Ishikawa (cell line): ENCODE data around the gene GMEB2.

Experiments
- CEBPB ChIP-seq: IDR thresholded peaks from 2 replicates; pipeline ENCODE4 v1.6.1; 2012
- CREB1 ChIP-seq: IDR thresholded peaks from 2 replicates; pipeline ENCODE4 v1.6.1; 2012; ENCODE audit warnings: low read depth
- EGR1 ChIP-seq: IDR thresholded peaks from 2 replicates; pipeline ENCODE4 v1.6.1; 2012
- EP300 ChIP-seq: IDR thresholded peaks from 2 replicates; pipeline ENCODE4 v1.6.1; 2012; ENCODE audit warnings: borderline replicate concordance
- FOXM1 ChIP-seq: IDR thresholded peaks from 2 replicates; pipeline ENCODE4 v1.6.1; 2012; ENCODE audit warnings: low read depth, borderline replicate concordance
- NFIC ChIP-seq: IDR thresholded peaks from 2 replicates; pipeline ENCODE4 v1.6.1; 2012
- RAD21 ChIP-seq: IDR thresholded peaks from 2 replicates; pipeline ENCODE4 v1.6.1; 2012; ENCODE audit warnings: low read depth
- TAF1 ChIP-seq: IDR thresholded peaks from 2 replicates; pipeline ENCODE4 v1.6.1; 2012; ENCODE audit warnings: low read depth, mild to moderate bottlenecking
- TCF12 ChIP-seq: IDR thresholded peaks from 2 replicates; pipeline ENCODE4 v1.6.1; 2012; ENCODE audit warnings: low read depth
- TEAD4 ChIP-seq: IDR thresholded peaks from 2 replicates; pipeline ENCODE4 v1.6.1; 2012
- YY1 ChIP-seq: IDR thresholded peaks from 2 replicates; pipeline ENCODE4 v1.6.1; 2012; ENCODE audit warnings: low read depth
- ZBTB7A ChIP-seq: IDR thresholded peaks from 2 replicates; pipeline ENCODE4 v1.6.1; 2012; ENCODE audit warnings: low read depth
- TF ChIP-seq, protein P1 (sequence below): IDR thresholded peaks from 2 replicates; pipeline ENCODE4 v1.6.1; 2012
- TF ChIP-seq, protein P2 (sequence below): IDR thresholded peaks from 2 replicates; pipeline ENCODE4 v1.6.1; 2012; ENCODE audit warnings: low read depth, mild to moderate bottlenecking
- TF ChIP-seq, protein P3 (sequence below): IDR thresholded peaks from 2 replicates; pipeline ENCODE4 v1.6.1; 2012

The GMEB2 gene

DNA sequence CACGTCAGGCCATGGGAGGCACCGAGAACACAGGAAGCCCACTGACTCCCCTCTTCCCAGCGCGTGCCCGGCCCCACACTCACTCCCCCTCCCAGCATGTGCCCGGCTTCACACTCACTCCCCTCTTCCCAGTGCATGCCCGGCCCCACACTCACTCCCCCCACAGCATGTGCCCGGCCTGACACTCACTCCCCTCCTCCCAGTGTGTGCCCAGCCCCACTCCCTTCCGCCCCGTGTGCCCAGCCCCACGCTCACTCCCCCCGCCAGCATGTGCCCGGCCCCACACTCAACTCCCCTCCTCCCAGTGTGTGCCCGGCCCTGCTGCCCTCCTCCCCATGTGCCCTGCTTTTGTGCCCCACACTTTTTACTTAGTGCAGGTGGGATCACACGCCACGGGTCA, 41.0 kb upstream of the GMEB2 start:
- no peak for TF ChIP-seq TEAD4

DNA sequence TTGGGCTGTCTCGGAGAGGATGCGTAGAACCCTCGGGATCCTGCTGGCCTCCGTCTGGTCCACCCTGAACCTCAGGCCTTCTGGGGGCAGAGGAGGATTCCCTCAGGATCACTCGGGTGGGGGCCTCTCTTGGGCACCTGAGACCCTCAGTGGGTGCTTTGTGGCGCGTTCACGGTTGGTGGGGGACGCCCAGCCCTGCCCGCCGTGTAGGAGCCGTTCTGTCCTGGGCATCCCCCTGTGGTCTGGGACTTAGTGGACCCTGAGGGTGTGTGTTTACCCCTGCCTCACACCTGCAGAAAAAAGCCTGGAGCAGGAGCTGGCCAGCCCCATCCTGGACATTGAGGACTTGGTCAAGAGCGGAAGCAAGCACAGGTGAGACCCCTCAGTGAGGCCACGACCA, 38.8 kb upstream of the GMEB2 start:
- no peak for TF ChIP-seq TEAD4
- TF ChIP-seq NFIC, result no peak
- no peak for TF ChIP-seq ZBTB7A
- TF ChIP-seq CREB1, result no peak

DNA sequence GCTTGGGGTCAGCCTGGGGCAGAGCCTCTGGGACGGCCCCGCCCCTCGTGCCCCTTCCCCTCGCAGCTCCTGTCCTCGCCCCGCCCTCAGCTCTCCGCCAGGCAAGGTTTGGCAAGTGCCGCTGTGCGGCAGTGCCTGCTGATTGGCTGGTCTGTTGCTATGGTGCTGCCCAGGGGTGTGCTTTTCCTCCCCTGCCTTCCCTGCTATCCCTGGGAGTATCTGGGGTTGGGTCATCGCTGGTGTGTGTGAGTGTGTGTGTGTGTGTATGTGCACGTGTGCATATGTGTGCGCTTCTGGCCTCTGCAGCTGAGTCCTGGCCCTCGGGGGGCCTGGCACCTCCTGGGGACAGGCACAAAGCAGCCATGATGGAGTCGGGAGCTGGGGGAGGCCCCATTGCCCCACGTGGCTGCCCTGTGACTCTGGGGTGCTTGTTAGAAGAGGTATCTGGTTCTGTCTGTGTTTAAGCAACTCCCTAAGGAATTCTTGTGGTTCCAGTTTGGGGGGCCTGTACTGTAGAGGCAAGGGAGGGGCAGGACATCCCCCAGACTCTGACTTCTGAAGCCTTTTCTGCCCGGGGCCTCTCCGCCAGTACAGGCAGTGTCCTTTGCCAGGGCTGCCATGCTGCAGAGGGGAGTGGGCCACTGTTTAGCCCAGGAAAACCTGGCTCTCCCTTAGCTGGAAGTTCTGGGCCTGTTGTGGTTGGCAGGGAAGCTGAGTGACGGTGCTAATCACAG, 38.1 kb upstream of the GMEB2 start:
- TF ChIP-seq FOXM1 (no peak), CEBPB (no peak), CREB1 (no peak), TAF1 (no peak), TCF12 (no peak)

DNA sequence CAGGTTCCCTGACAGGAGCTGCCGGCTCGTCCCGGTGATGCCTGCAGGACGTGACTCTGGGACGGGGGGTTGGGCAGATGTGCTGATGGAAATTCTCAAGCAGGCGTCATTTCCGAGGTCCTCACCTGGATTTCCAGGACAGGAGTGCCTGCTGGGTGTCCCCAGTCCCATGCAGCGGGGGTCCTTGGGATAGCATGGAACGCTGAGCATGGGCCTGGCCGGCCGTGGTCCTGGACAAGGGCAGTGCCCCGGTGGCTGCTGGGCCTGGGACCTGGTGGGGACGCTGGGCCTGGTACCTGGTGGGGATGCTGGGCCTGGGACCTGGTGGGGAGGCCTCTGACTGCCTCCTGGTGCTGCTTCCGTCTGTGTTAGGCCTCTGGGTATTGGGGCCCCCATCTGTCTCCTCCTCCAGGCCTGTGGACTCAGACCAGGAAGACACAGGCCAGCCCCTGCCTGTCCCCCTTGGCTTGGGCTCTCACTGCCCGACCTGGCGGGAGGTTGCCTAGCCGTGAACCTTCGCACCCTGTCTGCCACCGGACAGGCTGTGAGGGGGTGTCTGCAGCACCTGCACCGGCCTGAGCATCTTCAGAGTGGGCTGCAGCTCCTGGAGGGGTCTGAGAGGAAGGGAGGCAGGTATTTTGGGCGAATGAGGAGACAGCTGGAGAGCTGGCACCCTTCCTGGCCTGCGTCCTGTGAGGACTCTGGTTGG, 37.4 kb upstream of the GMEB2 start:
- no peak for TF ChIP-seq TEAD4
- no peak for TF ChIP-seq ZBTB7A
- TF ChIP-seq CEBPB, result no peak
- TF ChIP-seq TAF1, result no peak
- no peak for TF ChIP-seq TCF12
- TF ChIP-seq, protein P1, sequence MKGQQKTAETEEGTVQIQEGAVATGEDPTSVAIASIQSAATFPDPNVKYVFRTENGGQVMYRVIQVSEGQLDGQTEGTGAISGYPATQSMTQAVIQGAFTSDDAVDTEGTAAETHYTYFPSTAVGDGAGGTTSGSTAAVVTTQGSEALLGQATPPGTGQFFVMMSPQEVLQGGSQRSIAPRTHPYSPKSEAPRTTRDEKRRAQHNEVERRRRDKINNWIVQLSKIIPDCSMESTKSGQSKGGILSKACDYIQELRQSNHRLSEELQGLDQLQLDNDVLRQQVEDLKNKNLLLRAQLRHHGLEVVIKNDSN, result no peak
- TF ChIP-seq, protein P2, sequence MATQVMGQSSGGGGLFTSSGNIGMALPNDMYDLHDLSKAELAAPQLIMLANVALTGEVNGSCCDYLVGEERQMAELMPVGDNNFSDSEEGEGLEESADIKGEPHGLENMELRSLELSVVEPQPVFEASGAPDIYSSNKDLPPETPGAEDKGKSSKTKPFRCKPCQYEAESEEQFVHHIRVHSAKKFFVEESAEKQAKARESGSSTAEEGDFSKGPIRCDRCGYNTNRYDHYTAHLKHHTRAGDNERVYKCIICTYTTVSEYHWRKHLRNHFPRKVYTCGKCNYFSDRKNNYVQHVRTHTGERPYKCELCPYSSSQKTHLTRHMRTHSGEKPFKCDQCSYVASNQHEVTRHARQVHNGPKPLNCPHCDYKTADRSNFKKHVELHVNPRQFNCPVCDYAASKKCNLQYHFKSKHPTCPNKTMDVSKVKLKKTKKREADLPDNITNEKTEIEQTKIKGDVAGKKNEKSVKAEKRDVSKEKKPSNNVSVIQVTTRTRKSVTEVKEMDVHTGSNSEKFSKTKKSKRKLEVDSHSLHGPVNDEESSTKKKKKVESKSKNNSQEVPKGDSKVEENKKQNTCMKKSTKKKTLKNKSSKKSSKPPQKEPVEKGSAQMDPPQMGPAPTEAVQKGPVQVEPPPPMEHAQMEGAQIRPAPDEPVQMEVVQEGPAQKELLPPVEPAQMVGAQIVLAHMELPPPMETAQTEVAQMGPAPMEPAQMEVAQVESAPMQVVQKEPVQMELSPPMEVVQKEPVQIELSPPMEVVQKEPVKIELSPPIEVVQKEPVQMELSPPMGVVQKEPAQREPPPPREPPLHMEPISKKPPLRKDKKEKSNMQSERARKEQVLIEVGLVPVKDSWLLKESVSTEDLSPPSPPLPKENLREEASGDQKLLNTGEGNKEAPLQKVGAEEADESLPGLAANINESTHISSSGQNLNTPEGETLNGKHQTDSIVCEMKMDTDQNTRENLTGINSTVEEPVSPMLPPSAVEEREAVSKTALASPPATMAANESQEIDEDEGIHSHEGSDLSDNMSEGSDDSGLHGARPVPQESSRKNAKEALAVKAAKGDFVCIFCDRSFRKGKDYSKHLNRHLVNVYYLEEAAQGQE, result no peak
- no peak for TF ChIP-seq CREB1
- no peak for TF ChIP-seq EGR1
- TF ChIP-seq YY1, result no peak
- no peak for TF ChIP-seq RAD21
- no peak for TF ChIP-seq NFIC
- TF ChIP-seq, protein P3, sequence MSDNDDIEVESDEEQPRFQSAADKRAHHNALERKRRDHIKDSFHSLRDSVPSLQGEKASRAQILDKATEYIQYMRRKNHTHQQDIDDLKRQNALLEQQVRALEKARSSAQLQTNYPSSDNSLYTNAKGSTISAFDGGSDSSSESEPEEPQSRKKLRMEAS, result no peak
- TF ChIP-seq EP300, result no peak

DNA sequence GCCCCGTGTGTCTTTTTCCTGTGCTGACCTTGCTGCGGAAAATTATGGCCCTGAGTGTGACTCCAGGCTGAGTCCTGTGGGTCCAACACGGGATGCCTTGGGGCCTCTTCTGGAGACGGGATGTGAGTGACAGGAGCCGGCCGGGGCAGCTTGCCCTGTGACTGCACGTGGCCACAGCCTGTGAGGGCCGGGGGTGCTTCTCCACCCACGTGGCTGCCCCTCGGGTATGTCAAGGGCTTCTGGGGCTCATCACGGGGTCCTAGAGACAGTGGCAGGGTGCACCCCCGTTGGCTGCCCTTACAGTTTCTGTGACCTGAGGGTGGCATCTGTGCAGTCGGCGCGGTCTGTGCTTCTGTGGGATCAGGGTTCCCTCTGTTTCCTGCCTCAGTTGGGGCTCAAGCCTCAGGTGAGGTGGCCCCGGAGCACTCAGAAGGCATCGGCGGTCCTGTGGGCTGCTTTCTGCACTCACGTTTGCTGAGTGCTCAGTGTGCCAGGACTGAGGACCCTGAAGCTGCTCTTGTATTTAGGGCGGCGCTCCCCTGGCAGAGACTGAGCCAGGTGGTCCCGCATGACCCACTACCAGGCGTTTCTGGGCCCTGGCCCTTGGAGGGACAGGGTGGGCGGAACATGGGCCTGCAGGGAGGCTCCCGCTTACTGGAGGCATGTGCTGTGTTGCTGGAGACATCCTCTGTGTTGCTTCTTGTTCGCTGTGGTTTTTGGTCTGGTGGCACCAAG, 36.6 kb upstream of the GMEB2 start:
- no peak for TF ChIP-seq YY1
- TF ChIP-seq, protein P1, result no peak
- no peak for TF ChIP-seq RAD21
- no peak for TF ChIP-seq TEAD4
- no peak for TF ChIP-seq CREB1
- TF ChIP-seq CEBPB, result no peak

DNA sequence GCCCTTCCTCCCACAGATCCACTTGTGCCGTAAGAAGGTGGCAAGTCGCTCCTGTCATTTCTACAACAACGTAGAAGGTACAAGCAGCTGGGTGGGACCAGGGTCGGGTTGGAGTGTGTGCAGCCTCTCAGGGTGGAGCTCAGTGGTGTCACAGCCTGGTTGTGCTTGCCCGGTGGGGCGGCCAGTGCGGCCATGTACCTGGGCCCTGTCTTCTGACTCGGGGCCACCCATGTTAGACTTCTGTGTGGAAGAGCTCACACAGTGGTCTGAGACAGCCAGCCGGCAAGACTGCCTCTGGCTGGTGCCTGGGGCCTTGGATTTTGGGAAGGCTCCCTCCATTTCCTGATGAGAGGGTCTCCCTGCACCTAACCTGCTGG, 35.9 kb upstream of the GMEB2 start:
- TF ChIP-seq CEBPB (no peak), EP300 (no peak), TCF12 (no peak), EGR1 (no peak), TAF1 (no peak), RAD21 (no peak), NFIC (no peak), FOXM1 (no peak), TEAD4 (no peak), CREB1 (no peak)
- TF ChIP-seq, protein P3, result no peak
- TF ChIP-seq, protein P1, result no peak
- TF ChIP-seq, protein P2, result no peak
